Raji (cell line): ENCODE measurements around the gene TTC4.

Source experiments
- POLR2A ChIP-seq: IDR thresholded peaks from 2 replicates; pipeline ENCODE4 v1.6.1; 2011; ENCODE audit warnings: low read depth, low read length, control low read depth; ENCODE audit not compliant: insufficient read depth

Gene TTC4

DNA sequence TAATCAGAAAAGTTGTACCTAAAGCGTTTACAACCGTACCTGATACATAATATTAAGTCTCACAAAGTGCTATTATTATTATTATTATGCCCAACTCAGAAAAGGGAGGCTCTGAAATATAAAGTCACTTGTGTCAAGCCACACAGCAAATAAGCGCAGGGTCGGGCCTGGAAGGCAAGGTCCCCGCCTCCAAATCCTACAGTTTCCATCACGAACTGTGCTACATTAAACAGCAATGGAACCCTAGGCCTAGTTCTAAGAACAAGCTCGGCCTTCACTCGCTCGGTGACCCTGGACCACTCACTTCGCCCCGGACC lies 48.1 kb downstream of the TTC4 start:
- TF ChIP-seq POLR2A: no peak

DNA sequence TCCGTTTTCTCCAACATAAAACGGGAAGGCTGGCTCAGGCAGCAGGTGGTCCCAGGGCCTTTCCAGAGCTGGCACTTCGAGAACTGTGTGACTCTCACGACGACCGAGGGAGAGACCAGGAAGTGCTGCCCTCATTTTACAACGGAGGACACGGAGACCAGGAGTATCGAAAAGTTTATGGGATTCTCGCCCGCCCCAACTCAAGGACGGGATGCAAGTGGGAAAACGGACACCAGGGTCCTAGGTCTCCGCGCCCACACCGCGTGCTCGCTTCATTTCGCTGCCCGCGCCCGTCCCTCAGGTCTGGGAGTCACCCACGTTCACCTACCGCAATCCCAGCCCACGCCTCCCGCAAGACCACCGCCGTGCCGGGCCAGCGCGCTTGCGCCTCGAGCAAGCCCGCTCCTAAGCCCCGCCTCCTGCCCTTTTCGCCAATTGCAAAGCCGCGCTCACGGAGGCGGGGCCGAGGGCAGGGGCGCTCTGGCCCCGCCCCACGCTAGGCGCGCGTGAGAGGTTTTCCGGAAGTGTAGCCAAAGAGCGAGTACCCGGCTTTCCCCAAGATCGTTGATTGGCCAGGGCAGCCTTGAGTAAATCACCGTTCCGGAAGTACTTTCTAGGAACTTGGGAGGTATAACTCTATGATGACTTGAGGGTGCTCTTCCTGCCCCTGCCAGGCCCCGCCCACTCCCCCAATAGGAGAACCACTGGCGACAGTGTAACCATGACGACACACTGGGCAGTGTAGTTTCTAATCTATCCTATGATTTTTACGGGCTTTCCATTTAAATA lies 48.7 kb downstream of the TTC4 start, which contains the start of gene PARS2:
Gene PARS2, minus strand, starts transcription at position 391 of the 789 bp plus-strand sequence. CDS start 5,362 bp downstream, outside the sequence.
- TF ChIP-seq POLR2A: peak; percentile 93

DNA sequence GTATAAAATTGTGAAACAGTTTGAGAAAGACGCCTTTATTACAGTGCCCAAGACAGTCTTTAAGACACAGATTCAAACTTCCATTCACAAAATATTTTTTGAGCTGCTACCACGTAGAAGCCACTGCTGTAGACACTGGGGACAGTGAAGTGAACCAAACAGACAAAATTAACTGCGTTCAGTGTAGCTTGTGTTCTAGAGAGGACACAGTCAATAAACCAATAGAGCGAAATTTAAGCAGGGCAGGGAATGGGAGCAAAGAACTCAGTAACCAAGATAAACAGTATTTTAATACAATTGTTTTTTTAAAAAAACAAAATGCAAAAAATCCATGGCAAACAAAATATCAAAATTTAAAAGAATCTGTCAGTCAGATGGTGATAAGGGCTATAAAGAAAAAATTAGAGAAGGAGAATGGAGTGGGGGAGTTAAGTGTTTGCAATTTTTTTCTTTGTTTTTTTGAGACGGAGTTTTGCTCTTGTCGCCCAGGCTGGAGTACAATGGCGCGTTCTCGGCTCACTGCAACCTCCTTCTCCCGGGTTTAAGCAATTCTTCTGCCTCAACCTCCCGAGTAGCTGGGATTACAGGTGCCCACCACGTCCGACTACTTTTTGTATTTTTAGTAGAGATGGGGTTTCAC lies 49.4 kb downstream of the TTC4 start:
- no peak for TF ChIP-seq POLR2A

DNA sequence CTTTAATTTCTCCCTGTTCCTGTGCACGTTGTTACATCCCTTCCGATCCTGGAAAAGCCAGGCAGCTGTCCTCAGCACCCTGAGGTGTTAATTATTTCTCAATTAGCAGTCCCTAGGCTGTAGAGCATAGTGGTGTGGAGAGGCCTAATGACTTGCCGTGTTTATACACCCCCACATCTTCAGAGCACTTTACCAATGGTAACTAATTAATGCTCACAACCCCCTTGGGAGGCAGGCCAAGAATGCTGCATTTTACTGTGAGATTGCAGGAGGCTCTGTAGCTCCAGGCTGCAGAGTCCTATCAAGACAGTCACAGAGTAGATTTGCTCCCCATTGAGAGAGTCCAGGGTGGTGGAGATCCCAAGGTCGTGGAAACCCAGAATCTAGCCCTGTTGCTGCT lies 51.1 kb downstream of the TTC4 start:
- no peak for TF ChIP-seq POLR2A

DNA sequence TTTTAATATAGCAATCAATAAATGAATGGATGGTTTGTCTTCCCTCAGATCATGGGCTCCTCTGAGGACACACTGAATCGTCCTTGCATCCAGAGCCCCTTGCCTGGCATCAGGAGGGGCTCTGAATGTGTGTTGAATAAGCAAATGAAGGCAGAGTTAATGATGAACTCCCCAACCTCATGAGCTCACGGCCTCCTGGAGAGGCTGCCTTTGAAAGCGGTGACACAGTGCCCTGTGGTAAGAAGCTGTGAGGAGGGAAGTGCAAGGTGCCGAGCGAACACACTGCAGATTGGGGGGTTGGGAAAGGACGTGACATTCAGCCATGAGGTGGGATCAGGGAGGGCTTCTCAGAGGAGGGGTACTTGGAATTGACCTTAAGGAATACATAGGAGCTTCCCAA lies 51.9 kb downstream of the TTC4 start:
- TF ChIP-seq POLR2A: no peak

DNA sequence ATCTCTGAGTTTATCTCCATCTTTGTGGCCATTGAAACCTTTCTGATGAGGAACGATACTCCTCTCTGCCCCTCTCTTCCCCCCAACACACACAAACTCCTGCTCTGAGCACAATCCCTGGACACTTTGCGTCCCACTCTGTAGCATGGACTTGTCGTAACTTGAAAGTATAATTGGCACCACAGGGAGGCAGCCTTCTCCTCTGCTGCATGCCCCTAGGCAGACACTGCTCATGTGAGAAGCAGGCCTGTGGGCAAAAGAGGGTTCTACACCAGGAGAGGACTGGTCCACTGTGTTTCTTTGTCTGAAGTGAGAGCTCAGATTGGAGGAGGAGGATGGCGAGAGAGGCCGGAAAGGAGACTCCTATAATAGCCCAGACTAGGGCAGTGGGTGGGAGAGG lies 52.4 kb downstream of the TTC4 start:
- no peak for TF ChIP-seq POLR2A

DNA sequence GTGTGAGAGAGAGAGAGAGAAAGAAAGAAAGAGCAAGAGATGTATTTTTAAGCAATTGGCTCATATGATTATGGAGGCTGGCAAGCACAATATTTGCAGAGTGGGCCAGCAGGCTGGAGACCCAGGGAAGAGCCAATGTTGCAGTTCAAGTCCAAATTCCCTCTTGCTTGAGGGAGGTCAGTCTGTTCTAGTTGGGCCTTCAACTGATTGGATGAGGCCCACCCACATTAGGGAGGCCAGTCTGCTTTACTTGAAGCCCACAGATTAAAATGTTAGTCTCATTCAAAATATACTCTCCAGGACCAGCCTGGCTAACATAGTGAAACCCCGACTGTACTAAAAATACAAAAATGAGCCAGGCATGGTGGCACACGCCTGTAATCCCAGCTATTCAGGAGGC lies 57.3 kb downstream of the TTC4 start:
- TF ChIP-seq POLR2A: no peak

DNA sequence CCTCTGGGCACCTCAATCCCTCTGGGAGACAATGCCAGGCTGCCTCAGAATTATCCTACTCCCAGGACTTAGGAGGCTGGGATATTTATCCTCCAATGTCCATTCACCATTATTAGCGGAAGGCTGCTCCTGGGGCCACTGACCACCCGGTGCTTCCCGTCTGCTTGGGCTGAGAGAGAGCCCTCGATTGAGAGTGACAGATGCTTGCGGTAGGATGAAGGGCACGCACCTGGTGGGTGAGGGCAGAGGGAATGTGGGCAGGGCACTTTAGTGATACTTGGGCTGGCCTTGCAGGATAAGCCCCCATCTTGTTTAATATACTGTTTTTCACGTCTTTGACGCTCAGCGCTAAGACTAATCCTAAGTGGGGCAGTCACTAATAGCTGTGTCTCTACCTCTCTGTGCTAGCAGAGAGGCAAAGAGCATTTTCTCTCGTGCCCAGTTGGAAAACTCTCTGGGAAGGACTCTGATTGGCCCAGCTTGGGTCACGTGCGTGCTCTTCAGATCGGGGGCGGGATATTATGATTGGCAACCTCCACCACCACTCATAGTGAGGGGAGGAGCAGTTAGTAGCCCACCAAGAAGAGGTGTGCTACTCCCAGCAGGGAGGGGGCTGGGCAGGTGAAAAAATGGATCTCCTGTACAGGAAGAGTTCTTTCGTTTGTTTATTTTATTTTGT lies 59.3 kb downstream of the TTC4 start:
- TF ChIP-seq POLR2A: no peak

DNA sequence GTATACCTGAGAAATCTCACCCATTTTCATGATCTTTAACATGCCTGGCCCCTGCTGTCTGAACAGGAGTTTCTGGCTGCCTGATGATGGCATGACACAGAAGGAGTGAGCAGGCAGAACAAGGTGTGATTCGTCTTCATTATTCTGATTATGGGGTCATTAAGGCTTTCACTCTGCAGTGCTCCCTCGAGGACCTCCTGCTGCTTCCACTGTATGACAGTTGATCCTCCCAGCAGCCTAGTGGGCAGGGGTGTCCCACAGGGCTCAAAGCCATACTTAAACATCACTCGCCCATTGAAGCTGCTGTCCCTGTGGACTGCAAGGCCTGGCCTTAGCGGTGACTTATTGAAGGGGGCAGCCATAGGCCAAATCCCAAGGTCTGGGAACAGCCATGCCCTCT lies 61.4 kb downstream of the TTC4 start:
- no peak for TF ChIP-seq POLR2A

DNA sequence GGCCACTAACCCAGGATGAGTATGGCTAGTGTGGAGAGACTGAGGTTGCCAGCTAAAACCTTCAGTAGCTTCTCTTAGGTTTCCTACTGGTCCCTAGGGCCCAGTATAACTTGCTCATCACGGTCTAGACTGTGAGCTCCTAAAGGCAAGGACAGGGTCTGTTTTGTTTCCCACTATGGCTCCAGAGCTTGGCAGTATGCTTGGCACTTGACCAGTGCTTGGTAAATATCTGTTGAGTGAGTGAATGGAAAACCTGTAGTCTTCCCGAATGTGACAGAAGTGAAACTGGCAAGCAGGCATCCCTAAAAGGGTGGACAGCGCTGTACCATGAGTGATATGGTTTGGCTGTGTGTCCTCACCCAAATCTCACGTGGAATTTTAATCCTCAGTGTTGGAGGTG lies 61.8 kb downstream of the TTC4 start:
- no peak for TF ChIP-seq POLR2A

DNA sequence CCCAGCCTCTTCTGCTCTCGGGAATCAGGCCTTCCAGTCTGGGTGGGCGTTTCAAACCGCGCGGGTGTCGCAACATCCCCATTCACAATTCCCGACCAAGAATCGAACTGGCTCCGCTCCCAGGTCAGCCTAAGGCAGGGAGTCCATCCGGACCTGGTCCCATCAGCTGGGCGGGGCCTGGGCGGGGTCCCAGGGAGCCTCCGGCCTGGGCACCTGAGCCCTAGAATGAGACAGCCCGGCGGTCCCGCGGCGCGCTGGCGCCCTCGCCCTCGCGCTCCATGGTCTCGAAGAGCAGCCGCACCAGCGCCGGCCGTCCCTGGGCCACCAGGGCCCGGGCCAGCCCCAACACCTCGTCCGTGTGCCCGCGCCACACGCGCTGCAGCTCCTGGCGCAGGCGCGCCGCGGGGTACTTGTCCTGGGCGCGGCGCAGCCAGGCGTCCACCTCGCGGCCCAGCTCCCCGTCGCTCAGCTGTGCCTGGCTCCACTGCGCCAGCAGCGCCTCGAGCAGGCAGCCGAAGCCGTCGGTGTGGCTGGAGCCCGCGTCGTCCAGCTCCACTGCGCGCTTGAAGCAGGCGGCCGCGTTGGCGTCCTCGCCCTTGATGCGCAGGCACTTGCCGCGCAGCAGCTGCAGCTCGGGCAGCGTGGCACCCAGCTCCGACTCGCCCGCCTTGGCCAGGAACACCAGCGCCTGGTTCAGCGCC lies 65.5 kb downstream of the TTC4 start:
- TF ChIP-seq POLR2A: no peak

DNA sequence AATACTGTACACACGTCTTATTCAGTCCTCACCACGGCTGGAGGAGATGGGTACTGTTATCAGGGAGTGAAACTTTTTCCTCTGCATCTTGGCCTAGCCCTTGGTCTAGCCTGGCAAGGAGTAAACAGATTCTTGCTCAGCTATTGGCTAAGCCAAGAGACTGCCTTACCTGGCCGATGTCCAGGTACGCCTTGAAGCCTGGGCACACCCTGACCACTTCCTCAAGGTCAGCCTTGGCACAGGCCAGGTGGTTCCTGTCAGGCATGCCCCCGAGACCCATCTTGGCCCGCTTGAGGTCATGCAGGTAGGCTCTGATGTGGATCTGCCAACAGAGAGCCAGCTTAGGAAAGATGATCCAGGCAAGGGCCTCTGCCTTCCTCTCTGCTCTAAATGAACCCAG lies 66.5 kb downstream of the TTC4 start:
- no peak for TF ChIP-seq POLR2A

DNA sequence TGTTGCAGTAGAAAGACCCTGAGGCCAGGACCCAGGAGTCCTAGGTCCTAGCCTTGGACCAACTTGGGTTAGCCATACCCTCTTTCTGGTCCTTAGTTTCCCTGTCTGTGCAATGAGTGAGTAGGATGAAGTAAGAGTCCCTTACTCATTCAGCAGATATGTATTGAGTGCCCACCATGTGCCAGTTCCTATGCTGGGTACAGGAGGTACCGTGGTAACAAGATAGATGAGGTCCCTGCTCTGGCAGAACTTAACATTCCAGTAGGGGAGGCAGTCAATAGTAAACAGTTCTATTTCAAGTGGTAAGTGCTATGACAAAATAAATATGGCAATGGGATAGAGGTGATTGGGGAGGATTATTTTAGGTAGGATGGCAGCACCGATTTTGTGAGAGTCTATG lies 66.9 kb downstream of the TTC4 start:
- TF ChIP-seq POLR2A: no peak

DNA sequence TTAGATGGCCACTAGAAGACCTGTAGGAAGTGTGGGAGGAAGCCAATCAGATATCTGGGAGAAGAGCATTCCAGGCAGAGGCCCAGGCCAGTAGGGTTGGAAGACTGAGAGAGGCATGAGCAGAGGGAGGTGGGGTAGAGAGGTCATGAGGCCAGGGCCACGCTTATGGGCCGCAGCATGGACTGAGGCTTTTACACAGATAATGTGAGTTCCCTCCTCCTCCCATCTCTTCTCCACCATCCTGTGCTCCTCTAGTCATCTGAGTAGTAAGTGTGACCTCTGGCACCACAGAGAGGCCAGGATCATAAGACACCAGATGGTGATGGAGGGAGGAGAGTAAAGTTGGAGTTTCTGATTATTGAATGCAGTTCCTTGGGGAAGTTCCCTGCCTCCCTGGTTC lies 68.4 kb downstream of the TTC4 start:
- TF ChIP-seq POLR2A: no peak

DNA sequence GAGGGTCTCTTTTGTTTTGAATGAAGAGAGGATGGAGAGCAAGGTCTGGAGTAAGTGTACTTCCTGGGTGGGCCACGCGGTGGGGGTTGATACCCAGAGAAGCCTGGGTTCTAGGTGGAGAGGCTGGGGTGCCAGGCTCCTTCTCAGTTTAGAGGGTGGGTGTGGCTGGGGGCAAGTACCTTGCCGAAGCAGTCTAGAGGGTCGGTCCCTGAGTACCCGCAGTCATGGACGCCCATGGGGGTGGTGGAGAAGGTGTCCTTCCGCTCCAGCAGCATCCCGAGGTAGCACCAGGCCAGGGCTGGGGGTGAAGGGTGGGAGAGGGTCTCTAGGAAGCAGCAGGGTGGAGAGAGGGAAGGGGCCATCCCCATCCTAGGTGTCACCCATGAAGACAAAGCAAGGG lies 71.1 kb downstream of the TTC4 start:
- no peak for TF ChIP-seq POLR2A

DNA sequence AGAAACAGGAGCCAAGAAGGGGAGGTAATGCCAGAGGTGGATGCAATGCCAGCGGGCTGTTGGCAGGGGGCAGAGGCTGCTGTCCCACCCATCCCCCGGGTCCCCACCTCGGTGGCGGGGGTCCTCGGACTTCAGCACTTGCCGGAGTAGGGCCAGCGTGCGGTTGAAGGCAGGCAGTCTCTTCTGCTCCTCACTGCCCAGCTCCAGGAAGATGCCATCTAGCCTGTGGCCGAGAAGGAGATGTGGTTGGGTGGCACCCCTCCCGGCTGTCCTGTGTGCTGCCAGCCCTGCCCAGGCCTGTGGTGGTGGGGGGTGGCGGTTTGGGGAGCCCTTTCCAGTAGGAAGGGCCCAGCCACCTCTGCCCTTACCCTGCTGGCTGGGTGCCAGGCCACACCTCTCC lies 71.9 kb downstream of the TTC4 start:
- no peak for TF ChIP-seq POLR2A
